ENCODE results near the gene CREBRF.

Gene CREBRF

GRCh38 chr5:173138707-173139106 is 82.6 kb downstream of the CREBRF start:
- Histone ChIP-seq H3K4me3 (replicated peaks; ENCODE audit: insufficient read depth, low read length) (no peak overlapping the region), H3K27ac (replicated peaks) (no peak overlapping the region), H3K27me3 (ENCODE audit: insufficient read depth, poor library complexity, severe bottlenecking) (no peaks in the 10 kb centered on the region)
- DNase-seq (ENCODE audit: low read depth in 1 of 2, low spot score in 1 of 2): no peak
- TF ChIP-seq, protein P1, sequence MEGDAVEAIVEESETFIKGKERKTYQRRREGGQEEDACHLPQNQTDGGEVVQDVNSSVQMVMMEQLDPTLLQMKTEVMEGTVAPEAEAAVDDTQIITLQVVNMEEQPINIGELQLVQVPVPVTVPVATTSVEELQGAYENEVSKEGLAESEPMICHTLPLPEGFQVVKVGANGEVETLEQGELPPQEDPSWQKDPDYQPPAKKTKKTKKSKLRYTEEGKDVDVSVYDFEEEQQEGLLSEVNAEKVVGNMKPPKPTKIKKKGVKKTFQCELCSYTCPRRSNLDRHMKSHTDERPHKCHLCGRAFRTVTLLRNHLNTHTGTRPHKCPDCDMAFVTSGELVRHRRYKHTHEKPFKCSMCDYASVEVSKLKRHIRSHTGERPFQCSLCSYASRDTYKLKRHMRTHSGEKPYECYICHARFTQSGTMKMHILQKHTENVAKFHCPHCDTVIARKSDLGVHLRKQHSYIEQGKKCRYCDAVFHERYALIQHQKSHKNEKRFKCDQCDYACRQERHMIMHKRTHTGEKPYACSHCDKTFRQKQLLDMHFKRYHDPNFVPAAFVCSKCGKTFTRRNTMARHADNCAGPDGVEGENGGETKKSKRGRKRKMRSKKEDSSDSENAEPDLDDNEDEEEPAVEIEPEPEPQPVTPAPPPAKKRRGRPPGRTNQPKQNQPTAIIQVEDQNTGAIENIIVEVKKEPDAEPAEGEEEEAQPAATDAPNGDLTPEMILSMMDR (IDR thresholded peaks at IDR 0.05; ENCODE audit: insufficient read depth, low read length): no peak
- TF ChIP-seq GABPA (IDR thresholded peaks at IDR 0.05; ENCODE audit: low read depth): no peak
- no peak for TF ChIP-seq SPI1 (IDR thresholded peaks at IDR 0.05; ENCODE audit: borderline replicate concordance, low read depth)
- TF ChIP-seq, protein P2, sequence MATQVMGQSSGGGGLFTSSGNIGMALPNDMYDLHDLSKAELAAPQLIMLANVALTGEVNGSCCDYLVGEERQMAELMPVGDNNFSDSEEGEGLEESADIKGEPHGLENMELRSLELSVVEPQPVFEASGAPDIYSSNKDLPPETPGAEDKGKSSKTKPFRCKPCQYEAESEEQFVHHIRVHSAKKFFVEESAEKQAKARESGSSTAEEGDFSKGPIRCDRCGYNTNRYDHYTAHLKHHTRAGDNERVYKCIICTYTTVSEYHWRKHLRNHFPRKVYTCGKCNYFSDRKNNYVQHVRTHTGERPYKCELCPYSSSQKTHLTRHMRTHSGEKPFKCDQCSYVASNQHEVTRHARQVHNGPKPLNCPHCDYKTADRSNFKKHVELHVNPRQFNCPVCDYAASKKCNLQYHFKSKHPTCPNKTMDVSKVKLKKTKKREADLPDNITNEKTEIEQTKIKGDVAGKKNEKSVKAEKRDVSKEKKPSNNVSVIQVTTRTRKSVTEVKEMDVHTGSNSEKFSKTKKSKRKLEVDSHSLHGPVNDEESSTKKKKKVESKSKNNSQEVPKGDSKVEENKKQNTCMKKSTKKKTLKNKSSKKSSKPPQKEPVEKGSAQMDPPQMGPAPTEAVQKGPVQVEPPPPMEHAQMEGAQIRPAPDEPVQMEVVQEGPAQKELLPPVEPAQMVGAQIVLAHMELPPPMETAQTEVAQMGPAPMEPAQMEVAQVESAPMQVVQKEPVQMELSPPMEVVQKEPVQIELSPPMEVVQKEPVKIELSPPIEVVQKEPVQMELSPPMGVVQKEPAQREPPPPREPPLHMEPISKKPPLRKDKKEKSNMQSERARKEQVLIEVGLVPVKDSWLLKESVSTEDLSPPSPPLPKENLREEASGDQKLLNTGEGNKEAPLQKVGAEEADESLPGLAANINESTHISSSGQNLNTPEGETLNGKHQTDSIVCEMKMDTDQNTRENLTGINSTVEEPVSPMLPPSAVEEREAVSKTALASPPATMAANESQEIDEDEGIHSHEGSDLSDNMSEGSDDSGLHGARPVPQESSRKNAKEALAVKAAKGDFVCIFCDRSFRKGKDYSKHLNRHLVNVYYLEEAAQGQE (IDR thresholded peaks at IDR 0.05; ENCODE audit: insufficient replicate concordance, low read depth): no peak

- no peak overlapping the region for H3K4me3 ChIP-seq (replicated peaks; ENCODE audit: insufficient read depth, low read length)
- DNase-seq (ENCODE audit: low read depth in 1 of 2, low spot score in 1 of 2): no peak
- H3K27me3 ChIP-seq (ENCODE audit: insufficient read depth, poor library complexity, severe bottlenecking): no peaks in the 10 kb centered on the region
- H3K27ac ChIP-seq (replicated peaks): no peak overlapping the region
- no peak for TF ChIP-seq SPI1 (IDR thresholded peaks at IDR 0.05; ENCODE audit: borderline replicate concordance, low read depth)
Measured at GRCh38 chr5:173139631-173140030, 83.5 kb downstream of the CREBRF start.

GRCh38 chr5:173140769-173141168 is 84.6 kb downstream of the CREBRF start:
- Histone ChIP-seq H3K27ac (replicated peaks) (no peak overlapping the region), H3K27me3 (ENCODE audit: insufficient read depth, poor library complexity, severe bottlenecking) (no peaks in the 10 kb centered on the region), H3K4me3 (replicated peaks; ENCODE audit: insufficient read depth, low read length) (no peak overlapping the region)
- no peak for TF ChIP-seq SPI1 (IDR thresholded peaks at IDR 0.05; ENCODE audit: borderline replicate concordance, low read depth)
- TF ChIP-seq, protein P2 (IDR thresholded peaks at IDR 0.05; ENCODE audit: insufficient replicate concordance, low read depth): no peak
- no peak for TF ChIP-seq GABPA (IDR thresholded peaks at IDR 0.05; ENCODE audit: low read depth)
- TF ChIP-seq, protein P1 (IDR thresholded peaks at IDR 0.05; ENCODE audit: insufficient read depth, low read length): no peak
- no peak for TF ChIP-seq POLR2AphosphoS5 (IDR thresholded peaks at IDR 0.05; ENCODE audit: low read depth)
- no peak for DNase-seq (ENCODE audit: low read depth in 1 of 2, low spot score in 1 of 2)

DNA sequence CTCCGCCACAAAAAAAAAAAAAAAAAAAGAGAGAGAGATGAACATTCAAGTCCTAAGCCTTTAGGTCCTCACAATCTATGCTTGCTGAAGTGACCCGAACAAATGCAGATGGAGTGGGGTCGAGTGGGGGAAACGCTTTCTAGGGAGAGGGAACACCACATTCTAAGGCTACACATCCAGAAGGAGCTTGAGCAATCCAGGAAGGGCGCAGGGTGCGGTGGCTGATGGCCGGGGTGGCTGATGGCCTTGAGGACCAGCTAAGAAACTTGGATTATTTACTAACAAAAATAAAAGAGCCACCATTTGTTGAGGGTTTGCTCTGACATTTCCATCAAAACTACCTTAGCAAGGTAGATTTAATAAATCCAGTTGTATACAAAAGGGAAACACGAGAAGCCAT is 87.4 kb downstream of the CREBRF start:
- Histone ChIP-seq H3K27ac (replicated peaks) (no peak overlapping the region), H3K27me3 (ENCODE audit: insufficient read depth, poor library complexity, severe bottlenecking) (no peaks in the 10 kb centered on the region), H3K4me3 (replicated peaks; ENCODE audit: insufficient read depth, low read length) (no peak overlapping the region)
- TF ChIP-seq SPI1 (IDR thresholded peaks at IDR 0.05; ENCODE audit: borderline replicate concordance, low read depth) (no peak), POLR2AphosphoS5 (IDR thresholded peaks at IDR 0.05; ENCODE audit: low read depth) (no peak), GABPA (IDR thresholded peaks at IDR 0.05; ENCODE audit: low read depth) (no peak)
- TF ChIP-seq, protein P2 (IDR thresholded peaks at IDR 0.05; ENCODE audit: insufficient replicate concordance, low read depth): no peak
- TF ChIP-seq, protein P1 (IDR thresholded peaks at IDR 0.05; ENCODE audit: insufficient read depth, low read length): no peak
- no peak for DNase-seq (ENCODE audit: low read depth in 1 of 2, low spot score in 1 of 2)

All from HL-60 (cell line).